Heart right ventricle (tissue), 16 donors: Measurements from ENCODE around the gene COX20. TPM values are rescaled to one million over a fixed set of nuclear protein-coding genes. Genes with fewer than 3 reads are reported as not detected.

Source experiments
- ATAC-seq, 8 donors: fragments of 200-7000 bp; cut with Tn5 transposase; one replicate each; pipeline ENCODE4 v1.9.1; 2020; ENCODE audit warnings: mild to moderate bottlenecking in 8 of 8, moderate library complexity in 8 of 8, moderate number of reproducible peaks in 1 of 8
- DNase-seq, 2 donors: peaks; one replicate each; pipeline ENCODE4 v3.0.0-alpha.2; 2020
- H3K27ac ChIP-seq, 10 donors: fragments of 200-600 bp; sonication (generic) in 2 of 10; one replicate each; pipeline versions ENCODE4 v1.5.0 to v1.8.0; 2020 to 2022; ENCODE audit warnings: mild to moderate bottlenecking in 3 of 10
- H3K27me3 ChIP-seq, 7 donors: fragments of 200-600 bp; one replicate each; pipeline ENCODE4 v1.8.0; 2021 to 2022; ENCODE audit warnings: mild to moderate bottlenecking in 2 of 7
- H3K36me3 ChIP-seq, 9 donors: fragments of 200-600 bp; sonication (generic) in 1 of 9; one replicate each; pipeline versions ENCODE4 v1.5.0 to v1.8.0; 2020 to 2022; ENCODE audit warnings: mild to moderate bottlenecking in 2 of 9
- H3K4me1 ChIP-seq, 9 donors: fragments of 200-600 bp; sonication (generic) in 1 of 9; one replicate each; pipeline versions ENCODE4 v1.5.0 to v1.8.0; 2020 to 2022; ENCODE audit warnings: mild to moderate bottlenecking in 4 of 9
- H3K4me3 ChIP-seq, 10 donors: fragments of 200-600 bp; sonication (generic) in 2 of 10; one replicate each; pipeline versions ENCODE4 v1.5.0 to v1.8.0; 2020 to 2022; ENCODE audit warnings: mild to moderate bottlenecking in 7 of 10, moderate library complexity in 2 of 10
- H3K9me3 ChIP-seq, 11 donors: fragments of 200-600 bp in 10 of 11; sonication (generic) in 2 of 11; one replicate each; pipeline versions ENCODE4 v1.5.0 to v1.8.0; 2013 to 2022; ENCODE audit warnings: mild to moderate bottlenecking in 2 of 11, control low read depth in 1 of 11, moderate library complexity in 1 of 11
- CTCF ChIP-seq, 9 donors: fragments of 200-600 bp; sonication (generic) in 2 of 9; IDR thresholded peaks; one replicate each; pipeline versions ENCODE4 v1.5.0 to v1.8.0; 2021 to 2022; ENCODE audit warnings: antibody characterized with exemption in 9 of 9, mild to moderate bottlenecking in 5 of 9, moderate library complexity in 1 of 9
- WGBS, 2 donors: extraction: QIAGEN DNeasy Blood & Tissue Kit; methylation state at CpG; one replicate each; pipeline ENCODE4 v1.1.7; 2013; ENCODE audit warnings: inconsistent platforms in 1 of 2; 5-methylcytosine and 5-hydroxymethylcytosine counted together
- intact Hi-C, 10 donors: fragments of 100-400 bp; cut with DNase I; formaldehyde crosslinking; loops; one replicate each; pipeline versions ENCODE4 v1.11.1 to v1.14.2; 2022
- polyA plus RNA-seq, 2 donors: library from polyadenylated mRNA; stranded (reverse); fragments of 200-250 nt; gene quantifications; one replicate each; pipeline ENCODE4 v1.2.3, GENCODE V29; 2013
- total RNA-seq, 10 donors: library from RNA; stranded (reverse); fragmentation: NEBNext Ultra II Directional in 3 of 10; extraction: Animal tissue kit (Norgen Biotek cat#: 25700) in 3 of 10; gene quantifications; one replicate each; pipeline versions ENCODE4 v1.2.1 to v1.2.4, GENCODE V29; 2021 to 2023
- donor health status: Arrhythmogenic right ventricular cardiomyopathy.
- donor health status: ischemic (EF 13 %, LVEDD 7.1; RV severe dilation, severe dysfunction).
- donor health status: healthy with polysubstance abuse.
- donor health status: DM: no; HTN: yes; CAD: no.
- donor health status: DM: no; HTN: no; CAD: no.
- donor health status: ischemic (EF 25% LVEDD 6.9; RV normal size, moderate dysfunction).
- donor health status: ischemic (EF 25% LVEDD 5.7; RV mildly dilated, moderate dysfunction).
- donor health status: healthy.
- donor health status: DM: yes; HTN: yes; CAD: no.
- donor health status: Ischemic cardiomyopathy.
- donor health status: ischemic (EF 35%, LVEDD 5.7; RV mildly dilated, moderate dysfunction).
- donor health status: nonischemic (EF 11% LVEDD 7.7; RV severe dilation, severe dysfunction).
- donor health status: DM: yes; HTN: yes; CAD: no.
- donor health status: PGD.
- donor health status: ischemic (EF 29% LVEDD 5.4; RV normal size, mild dysfunction).
- donor health status: nonischemic (EF 23%, LVEDD 6.1; RV moderate dilation, normal function).

The COX20 gene
- total and polyA plus RNA-seq, 12 donors, result 56.6 to 139 (median 64.4) TPM

DNA sequence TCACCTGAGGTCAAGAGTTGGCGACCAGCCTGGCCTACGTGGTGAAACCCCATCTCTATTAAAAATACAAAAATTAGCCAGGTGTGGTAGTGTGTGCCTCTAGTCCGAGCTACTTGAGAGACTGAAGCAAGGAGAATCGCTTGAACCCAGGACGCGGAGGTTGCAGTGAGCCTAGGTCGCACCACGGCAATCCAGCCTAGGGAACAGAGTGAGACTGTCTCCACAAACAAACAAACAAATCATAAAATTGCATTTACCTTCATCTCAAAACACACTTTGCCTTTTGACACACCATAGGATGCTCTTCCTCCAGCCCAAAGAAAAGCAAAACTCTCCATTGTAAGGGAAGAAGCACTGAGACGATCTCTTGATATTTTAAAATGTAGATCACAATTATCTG is 24.6 kb downstream of the COX20 start:
- no peak for TF ChIP-seq CTCF (IDR thresholded peaks at IDR 0.05)
- DNase-seq (no peak), ATAC-seq (no peak)
- Histone ChIP-seq H3K4me1 (peaks cover 15 to 77% (median 59%) of the 10 kb centered on the region in 9 donors), H3K9me3 (no peaks in the 10 kb centered on the region), H3K27me3 (no peaks in the 10 kb centered on the region), H3K36me3 (peaks cover 0 to 75% (median 61%) of the 10 kb centered on the region in 9 donors), H3K4me3 (peak overlapping the region in 7 of 10 donors; percentile 19 to 100 (median 92)), H3K27ac (peak overlapping the region in 1 of 10 donors; percentile 5)
- WGBS, 2 donors, result 39 to 49% methylated on average over 9 of the region's 9 CpGs
- intact Hi-C loops, result loop anchor here in 7 of 10 donors (2.0 to 10.0 kb wide), 8 partner anchors 21 to 408 kb away; partner anchors contain the start of genes ADSS2 (in 1 of the 7) and DESI2 (in 1 of the 7)

DNA sequence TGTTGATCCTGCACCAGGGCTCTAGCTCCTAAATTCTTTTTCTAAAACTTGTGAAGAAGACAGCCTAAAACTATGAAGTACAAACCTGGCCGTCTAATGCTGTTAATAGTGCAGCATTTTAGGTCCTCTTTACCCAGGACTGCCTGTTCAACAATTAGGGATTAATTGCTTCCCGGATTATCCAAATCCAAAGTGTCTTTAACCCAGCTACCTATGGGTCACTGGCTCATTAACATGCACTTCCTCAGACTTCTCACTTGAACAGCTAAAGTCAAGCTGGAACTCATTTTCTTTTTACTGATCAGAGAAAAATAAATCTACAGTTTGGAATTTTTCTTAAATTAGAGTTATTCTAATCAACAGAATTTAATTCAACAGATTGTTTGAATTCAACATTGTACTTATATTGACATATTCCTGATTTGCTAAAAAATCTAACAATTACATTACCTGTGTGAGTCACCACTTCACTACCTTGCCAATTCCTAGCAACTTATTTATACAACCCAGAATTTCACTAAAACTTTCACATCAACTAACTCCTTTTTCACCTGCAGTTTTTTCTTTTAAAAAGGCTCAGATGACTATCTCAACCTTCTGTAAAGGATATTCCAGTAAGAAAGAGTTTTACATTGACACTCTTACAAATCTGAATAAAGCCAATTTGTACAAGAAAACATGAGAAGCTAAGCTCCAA is 25.6 kb downstream of the COX20 start:
- intact Hi-C loops, result loop anchor here in 7 of 10 donors (2.0 to 10.0 kb wide), 8 partner anchors 22 to 409 kb away; partner anchors contain the start of genes ADSS2 (in 1 of the 7) and DESI2 (in 1 of the 7)
- TF ChIP-seq CTCF (IDR thresholded peaks at IDR 0.05), result no peak
- no peaks in the 10 kb centered on the region for H3K27me3 ChIP-seq
- peaks cover 0 to 65% (median 51%) of the 10 kb centered on the region in 9 donors for H3K36me3 ChIP-seq
- DNase-seq (no peak), ATAC-seq (no peak)
- H3K27ac ChIP-seq, result peak overlapping the region in 3 of 10 donors; percentile 12 to 100 (median 100)
- H3K9me3 ChIP-seq, result no peaks in the 10 kb centered on the region
- H3K4me3 ChIP-seq, result peak overlapping the region in 9 of 10 donors; percentile 87 to 100 (median 92)
- peaks cover 18 to 77% (median 62%) of the 10 kb centered on the region in 9 donors for H3K4me1 ChIP-seq
- 3 to 5% methylated on average over 2 of the region's 2 CpGs for WGBS, 2 donors

GRCh38 chr1:244861683-244862082 is 26.2 kb downstream of the COX20 start:
- DNase-seq (no peak), ATAC-seq (no peak)
- Histone ChIP-seq H3K27me3 (no peaks in the 10 kb centered on the region), H3K4me3 (peak overlapping the region in 9 of 10 donors; percentile 87 to 100 (median 92)), H3K9me3 (no peaks in the 10 kb centered on the region), H3K36me3 (peaks cover 0 to 59% (median 46%) of the 10 kb centered on the region in 9 donors), H3K27ac (peak overlapping the region in 5 of 10 donors; percentile 14 to 100 (median 100)), H3K4me1 (peaks cover 18 to 77% (median 64%) of the 10 kb centered on the region in 9 donors)
- TF ChIP-seq CTCF (IDR thresholded peaks at IDR 0.05), result no peak
- intact Hi-C loops, result loop anchor here in 8 of 10 donors (2.0 to 10.0 kb wide), 11 partner anchors 23 to 409 kb away; partner anchors contain the start of genes COX20 (in 3 of the 8), ADSS2 (in 1 of the 8) and DESI2 (in 1 of the 8)
- 3 to 9% methylated on average over 2 of the region's 2 CpGs for WGBS, 2 donors

DNA sequence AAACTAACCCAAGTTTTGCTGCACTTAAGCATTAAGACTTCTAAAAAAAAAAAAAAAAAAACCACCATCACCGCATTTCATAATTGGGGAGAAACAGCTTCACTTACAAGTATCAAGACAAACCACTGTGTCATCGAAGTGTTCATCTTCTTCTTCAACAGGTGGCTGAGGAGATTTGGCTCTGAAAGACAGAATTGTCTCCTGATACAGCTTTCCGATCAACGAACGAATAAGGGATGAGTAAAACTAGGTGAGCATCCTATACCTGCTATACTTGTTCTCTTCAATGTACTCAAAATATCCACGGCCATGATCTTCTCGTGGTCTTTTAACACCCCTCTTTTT is 26.9 kb downstream of the COX20 start:
- H3K4me1 ChIP-seq, result peaks cover 17 to 71% (median 62%) of the 10 kb centered on the region in 9 donors
- H3K27me3 ChIP-seq, result no peaks in the 10 kb centered on the region
- no peaks in the 10 kb centered on the region for H3K9me3 ChIP-seq
- H3K36me3 ChIP-seq, result peaks cover 0 to 52% (median 39%) of the 10 kb centered on the region in 9 donors
- peak overlapping the region; percentile 99 to 100 (median 100) for H3K27ac ChIP-seq
- no peak for TF ChIP-seq CTCF (IDR thresholded peaks at IDR 0.05)
- WGBS, 2 donors, result 0 to 1% methylated on average over 7 of the region's 7 CpGs
- no peak for DNase-seq
- intact Hi-C loops, result loop anchor here in 8 of 10 donors (2.0 to 10.0 kb wide), 10 partner anchors 26 to 410 kb away; partner anchors contain the start of genes COX20 (in 3 of the 8), ADSS2 (in 1 of the 8) and DESI2 (in 1 of the 8)
- ATAC-seq, result no peak
- peak overlapping the region; percentile 39 to 100 (median 92) for H3K4me3 ChIP-seq
